ENCODE results near the gene LHX3. TPM values are rescaled to one million over a fixed set of nuclear protein-coding genes. Genes with fewer than 3 reads are reported as not detected.
A peak's percentile ranks its signal among the peaks of the same experiment; 100 is the strongest.

Gene LHX3
- total RNA-seq, 1 donor from 2014 or later = not detected

DNA sequence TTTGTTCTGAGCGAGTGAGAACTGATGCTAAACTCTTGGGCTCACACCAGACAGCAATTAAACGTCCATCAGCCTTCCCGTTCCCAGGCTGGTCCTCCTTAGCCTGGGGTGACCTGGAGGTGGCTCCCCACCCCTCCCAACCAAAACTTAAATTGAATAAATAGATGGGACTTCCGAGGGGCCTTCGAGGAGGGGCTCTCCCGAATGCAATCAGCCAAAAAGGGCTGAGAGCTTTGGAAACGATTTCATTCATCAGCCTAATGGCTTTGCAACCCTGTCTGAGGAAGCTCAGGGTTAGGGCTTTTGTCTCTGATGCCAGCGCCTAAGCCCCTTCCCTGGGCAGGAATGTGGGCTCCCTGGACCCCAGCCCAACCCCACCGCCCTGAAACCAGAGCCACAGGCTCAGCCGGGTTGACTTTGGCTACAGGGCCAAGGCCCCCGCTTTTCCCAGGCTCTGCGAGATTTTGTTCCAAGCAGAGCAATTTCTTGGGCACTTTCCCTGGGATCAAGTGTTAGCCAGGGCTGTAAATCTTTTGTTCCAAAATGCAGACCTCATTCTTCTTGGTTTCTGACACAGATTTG lies 29.2 kb downstream of the LHX3 start:
- Mint-ChIP-seq H3K4me3 (no peak overlapping the region), H3K27me3 (ENCODE audit: insufficient read depth) (peaks cover 5% of the 10 kb centered on the region), H3K9me3 (no peaks in the 10 kb centered on the region), H3K27ac (no peak overlapping the region), H3K4me1 (ENCODE audit: low read depth) (no peaks in the 10 kb centered on the region), H3K36me3 (ENCODE audit: low read depth) (no peaks in the 10 kb centered on the region)
- intact Hi-C loops (cut with micrococcal nuclease) = no loop called here
- no peak for DNase-seq (ENCODE audit: low spot score)

- no peak overlapping the region for H3K4me3 Mint-ChIP-seq
- H3K4me1 Mint-ChIP-seq (ENCODE audit: low read depth) = no peaks in the 10 kb centered on the region
- intact Hi-C loops (cut with micrococcal nuclease) = loop anchor here (5.0 kb wide), 1 partner anchor 92 kb away; no protein-coding TSS in a partner anchor
- DNase-seq (ENCODE audit: low spot score) = no peak
- H3K9me3 Mint-ChIP-seq = no peaks in the 10 kb centered on the region
- H3K36me3 Mint-ChIP-seq (ENCODE audit: low read depth) = no peaks in the 10 kb centered on the region
- H3K27me3 Mint-ChIP-seq (ENCODE audit: insufficient read depth) = peaks cover 5% of the 10 kb centered on the region
- no peak overlapping the region for H3K27ac Mint-ChIP-seq
Measured at GRCh38 chr9:136174779-136175615, 29.9 kb downstream of the LHX3 start.

DNA sequence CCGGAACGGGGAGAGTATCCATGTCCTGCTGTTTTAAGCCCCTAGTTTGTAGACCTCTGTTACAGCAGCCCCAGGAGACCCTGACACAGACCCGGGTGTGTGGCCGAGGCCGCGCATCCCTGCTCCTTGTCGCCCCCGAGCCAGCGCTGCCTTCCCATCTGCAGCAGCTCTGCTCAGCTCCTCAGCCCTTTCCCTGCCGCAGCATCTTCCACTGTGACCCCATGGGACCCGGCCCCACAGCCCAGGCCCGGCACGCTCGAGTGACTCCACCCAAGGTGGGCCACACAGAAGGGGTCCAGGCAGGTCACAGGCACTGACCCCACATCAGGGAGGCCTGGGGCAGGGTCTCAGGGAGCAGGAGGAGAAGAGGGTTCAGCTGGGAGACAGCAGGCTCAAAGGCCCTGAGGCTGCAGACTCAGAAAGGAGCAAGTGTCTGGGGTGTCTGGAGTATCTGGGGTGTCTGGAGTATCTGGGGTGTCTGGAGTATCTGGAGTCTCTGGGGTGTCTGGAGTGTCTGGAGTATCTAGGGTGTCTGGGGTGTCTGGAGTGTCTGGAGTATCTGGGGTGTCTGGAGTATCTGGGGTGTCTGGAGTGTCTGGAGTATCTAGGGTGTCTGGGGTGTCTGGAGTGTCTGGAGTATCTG lies 31.2 kb downstream of the LHX3 start:
- Mint-ChIP-seq H3K27me3 (ENCODE audit: insufficient read depth) (peaks cover 5% of the 10 kb centered on the region), H3K4me1 (ENCODE audit: low read depth) (no peaks in the 10 kb centered on the region), H3K36me3 (ENCODE audit: low read depth) (no peaks in the 10 kb centered on the region), H3K9me3 (no peaks in the 10 kb centered on the region), H3K27ac (no peak overlapping the region), H3K4me3 (no peak overlapping the region)
- intact Hi-C loops (cut with micrococcal nuclease) = loop anchor here (5.0 kb wide), 1 partner anchor 94 kb away; no protein-coding TSS in a partner anchor
- no peak for DNase-seq (ENCODE audit: low spot score)

- H3K27me3 Mint-ChIP-seq (ENCODE audit: insufficient read depth) = peaks cover 5% of the 10 kb centered on the region
- H3K27ac Mint-ChIP-seq = no peak overlapping the region
- no peaks in the 10 kb centered on the region for H3K4me1 Mint-ChIP-seq (ENCODE audit: low read depth)
- no peak overlapping the region for H3K4me3 Mint-ChIP-seq
- no peaks in the 10 kb centered on the region for H3K36me3 Mint-ChIP-seq (ENCODE audit: low read depth)
- intact Hi-C loops (cut with micrococcal nuclease) = loop anchor here (5.0 kb wide), 1 partner anchor 95 kb away; no protein-coding TSS in a partner anchor
- DNase-seq (ENCODE audit: low spot score) = no peak
- no peaks in the 10 kb centered on the region for H3K9me3 Mint-ChIP-seq
Measured at GRCh38 chr9:136172412-136173079, 32.4 kb downstream of the LHX3 start.

- Mint-ChIP-seq H3K36me3 (ENCODE audit: low read depth) (no peaks in the 10 kb centered on the region), H3K4me1 (ENCODE audit: low read depth) (no peaks in the 10 kb centered on the region), H3K9me3 (no peaks in the 10 kb centered on the region), H3K27ac (no peak overlapping the region), H3K4me3 (no peak overlapping the region), H3K27me3 (ENCODE audit: insufficient read depth) (peaks cover 5% of the 10 kb centered on the region)
- intact Hi-C loops (cut with micrococcal nuclease) = loop anchor here (5.0 kb wide), 1 partner anchor 95 kb away; no protein-coding TSS in a partner anchor
- no peak for DNase-seq (ENCODE audit: low spot score)
Measured at GRCh38 chr9:136171801-136172411, 33.0 kb downstream of the LHX3 start.

GRCh38 chr9:136171009-136171800 lies 33.7 kb downstream of the LHX3 start:
- no peak overlapping the region for H3K4me3 Mint-ChIP-seq
- no peak for DNase-seq (ENCODE audit: low spot score)
- peaks cover 8% of the 10 kb centered on the region for H3K27me3 Mint-ChIP-seq (ENCODE audit: insufficient read depth)
- H3K27ac Mint-ChIP-seq = no peak overlapping the region
- no peaks in the 10 kb centered on the region for H3K9me3 Mint-ChIP-seq
- H3K36me3 Mint-ChIP-seq (ENCODE audit: low read depth) = no peaks in the 10 kb centered on the region
- intact Hi-C loops (cut with micrococcal nuclease) = loop anchor here (5.0 kb wide), 1 partner anchor 96 kb away; no protein-coding TSS in a partner anchor
- H3K4me1 Mint-ChIP-seq (ENCODE audit: low read depth) = no peaks in the 10 kb centered on the region

DNA sequence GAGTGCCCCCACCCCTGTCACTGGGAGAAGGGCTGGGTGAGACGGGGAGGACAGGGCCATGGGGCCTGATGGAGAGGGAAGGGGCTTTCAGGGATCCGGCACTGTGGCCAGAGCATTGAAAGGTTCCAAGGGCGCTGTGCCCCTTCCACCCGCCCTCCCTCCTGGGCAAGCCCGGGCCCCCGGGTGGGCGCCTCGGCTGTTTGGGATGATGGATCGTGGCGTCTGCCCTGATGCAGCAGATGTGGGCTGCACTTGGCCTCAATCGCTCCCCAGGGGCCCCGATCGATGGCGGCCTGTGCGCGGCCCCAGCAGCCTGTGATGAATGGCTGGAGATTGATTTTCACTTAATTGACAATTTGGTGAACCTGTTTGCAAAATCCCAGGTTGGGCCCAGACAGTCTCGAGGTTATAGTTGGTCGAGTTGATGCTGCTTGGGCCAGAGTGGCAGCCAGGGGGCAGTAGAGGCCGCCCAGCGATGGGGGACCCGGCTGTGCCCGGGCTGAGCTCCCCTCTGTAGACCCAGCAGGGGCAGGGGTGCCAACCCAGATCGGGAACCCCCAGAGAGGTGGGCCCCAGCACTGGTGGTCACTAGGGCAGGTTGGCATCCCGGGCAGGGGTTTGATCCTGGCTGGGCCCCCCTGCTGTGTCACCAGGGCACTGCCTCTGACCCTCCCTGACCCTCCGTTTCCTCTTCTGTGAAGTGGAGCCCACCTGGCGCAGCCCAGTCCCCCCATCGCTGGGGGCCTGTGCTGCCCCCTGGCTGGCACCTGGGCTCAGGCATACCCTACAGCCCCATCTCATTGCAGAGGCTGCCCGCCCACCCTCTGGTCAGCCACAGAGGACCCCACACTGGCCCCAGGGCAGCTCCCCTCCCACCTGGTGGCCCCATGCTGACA lies 34.7 kb downstream of the LHX3 start:
- intact Hi-C loops (cut with micrococcal nuclease) = loop anchor here (5.0 kb wide), 1 partner anchor 97 kb away; no protein-coding TSS in a partner anchor
- peak; percentile 24 for DNase-seq (ENCODE audit: low spot score)
- H3K27ac Mint-ChIP-seq = no peak overlapping the region

GRCh38 chr9:136169495-136169894 lies 35.4 kb downstream of the LHX3 start:
- Mint-ChIP-seq H3K4me1 (ENCODE audit: low read depth) (no peaks in the 10 kb centered on the region), H3K27me3 (ENCODE audit: insufficient read depth) (peaks cover 8% of the 10 kb centered on the region), H3K4me3 (no peak overlapping the region), H3K27ac (no peak overlapping the region), H3K9me3 (no peaks in the 10 kb centered on the region), H3K36me3 (ENCODE audit: low read depth) (no peaks in the 10 kb centered on the region)
- no peak for DNase-seq (ENCODE audit: low spot score)
- intact Hi-C loops (cut with micrococcal nuclease) = no loop called here

More for the DNA sequence above, 34.7 kb downstream of the LHX3 start:
- H3K9me3 Mint-ChIP-seq = no peaks in the 10 kb centered on the region
- no peaks in the 10 kb centered on the region for H3K36me3 Mint-ChIP-seq (ENCODE audit: low read depth)
- no peak overlapping the region for H3K4me3 Mint-ChIP-seq
- no peaks in the 10 kb centered on the region for H3K4me1 Mint-ChIP-seq (ENCODE audit: low read depth)
- H3K27me3 Mint-ChIP-seq (ENCODE audit: insufficient read depth) = peaks cover 8% of the 10 kb centered on the region

- H3K27ac Mint-ChIP-seq = no peak overlapping the region
- intact Hi-C loops (cut with micrococcal nuclease) = no loop called here
Measured at GRCh38 chr9:136163248-136163850, 41.6 kb downstream of the LHX3 start.

DNA sequence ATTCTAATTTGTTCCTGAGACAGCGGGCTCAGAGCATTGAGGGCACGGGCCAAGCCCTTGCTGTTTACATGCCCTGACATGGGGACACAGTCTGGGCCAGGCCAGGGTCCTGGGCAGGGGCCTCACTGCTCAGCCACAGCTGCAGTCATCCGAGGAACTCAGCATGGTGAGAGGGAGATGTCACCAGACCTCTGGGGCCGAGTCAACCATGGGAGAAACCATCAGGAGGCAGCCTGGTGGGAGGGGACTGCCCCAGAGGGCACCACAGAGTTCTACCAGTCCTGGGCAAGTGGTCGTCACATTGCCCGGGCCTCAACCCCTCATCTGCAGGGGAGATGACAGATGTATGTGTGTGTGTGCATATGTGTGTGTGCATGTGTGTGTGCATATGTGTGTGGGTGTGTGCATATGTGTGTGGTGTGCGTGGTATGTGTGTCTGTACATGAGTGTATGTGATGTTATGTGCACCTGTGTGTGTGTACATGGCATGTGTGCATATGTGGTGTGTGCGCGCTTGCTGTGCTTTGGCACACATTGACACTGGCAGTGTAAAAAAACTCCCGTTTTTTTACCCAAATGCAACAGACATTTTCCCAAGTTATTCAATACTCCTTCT lies 43.8 kb downstream of the LHX3 start:
- intact Hi-C loops (cut with micrococcal nuclease) = no loop called here
- no peaks in the 10 kb centered on the region for H3K36me3 Mint-ChIP-seq (ENCODE audit: low read depth)
- no peaks in the 10 kb centered on the region for H3K9me3 Mint-ChIP-seq
- no peak overlapping the region for H3K27ac Mint-ChIP-seq
- no peak for DNase-seq (ENCODE audit: low spot score)
- no peaks in the 10 kb centered on the region for H3K27me3 Mint-ChIP-seq (ENCODE audit: insufficient read depth)
- no peaks in the 10 kb centered on the region for H3K4me1 Mint-ChIP-seq (ENCODE audit: low read depth)
- H3K4me3 Mint-ChIP-seq = no peak overlapping the region

More at GRCh38 chr9:136163248-136163850, 41.6 kb downstream of the LHX3 start:
- DNase-seq (ENCODE audit: low spot score) = no peak
- H3K4me3 Mint-ChIP-seq = no peak overlapping the region
- H3K27me3 Mint-ChIP-seq (ENCODE audit: insufficient read depth) = peaks cover 4% of the 10 kb centered on the region
- H3K36me3 Mint-ChIP-seq (ENCODE audit: low read depth) = no peaks in the 10 kb centered on the region
- H3K9me3 Mint-ChIP-seq = no peaks in the 10 kb centered on the region
- H3K4me1 Mint-ChIP-seq (ENCODE audit: low read depth) = no peaks in the 10 kb centered on the region
